Neural progenitor cell (in vitro differentiated cells): ENCODE data around the gene TLCD3B.

Experiments used
- EZH2 ChIP-seq: fragments of 200-600 bp; sonication (generic); IDR thresholded peaks from 2 replicates; pipeline ENCODE4 v1.6.1; 2017; ENCODE audit warnings: antibody characterized with exemption, mild to moderate bottlenecking, moderate library complexity
- EZH2phosphoT487 ChIP-seq: fragments of 200-600 bp; sonication (generic); IDR thresholded peaks from 2 replicates; pipeline ENCODE4 v1.6.1; 2017; ENCODE audit warnings: antibody characterized with exemption

DNA sequence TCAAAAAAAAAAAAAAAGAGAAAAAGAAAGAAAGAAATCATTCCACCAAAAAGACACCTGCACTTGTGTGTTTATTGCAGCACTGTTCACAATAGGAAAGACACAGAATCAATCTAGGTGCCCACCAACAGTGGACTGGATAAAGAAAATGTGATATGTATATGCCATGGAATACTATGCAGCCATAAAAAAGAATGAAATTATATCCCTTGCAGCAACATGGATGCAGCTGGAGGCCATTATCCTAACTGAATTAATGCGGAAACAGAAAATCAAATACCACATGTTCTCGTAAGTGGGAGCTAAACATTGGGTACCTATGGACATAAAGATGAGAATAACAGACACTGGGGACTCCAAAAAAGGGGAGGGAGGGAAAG lies 13.8 kb downstream of the TLCD3B start:
- TF ChIP-seq EZH2 (no peak), EZH2phosphoT487 (no peak)
